Non-pigmented ciliary epithelial cell (primary cell): ENCODE data around the gene NPPB.

ENCODE experiments used
- DNase-seq: peaks from one replicate; pipeline ENCODE4 v3.0.0-alpha.2; 2010; ENCODE audit warnings: low read depth

The NPPB gene

DNA sequence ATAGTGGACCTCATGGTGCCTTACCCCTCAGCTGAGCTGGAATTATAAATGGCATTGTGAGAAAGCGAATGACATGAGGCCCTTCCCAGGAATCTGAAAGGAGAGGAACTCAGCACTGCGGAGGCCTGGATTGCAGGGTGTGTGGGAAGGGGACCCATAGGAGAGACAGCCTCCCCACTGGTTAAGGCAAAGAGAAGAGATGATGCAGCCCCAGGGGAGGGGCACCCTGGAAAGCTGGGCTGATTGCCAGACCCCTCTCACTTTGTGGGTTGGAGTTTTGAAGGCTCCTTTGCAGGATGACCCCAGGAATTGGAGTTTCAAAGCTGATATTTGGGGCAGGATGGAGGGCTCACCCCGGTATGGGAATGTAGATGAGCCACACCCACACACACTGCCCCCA is 2.0 kb downstream of the NPPB start:
- no peak for DNase-seq

DNA sequence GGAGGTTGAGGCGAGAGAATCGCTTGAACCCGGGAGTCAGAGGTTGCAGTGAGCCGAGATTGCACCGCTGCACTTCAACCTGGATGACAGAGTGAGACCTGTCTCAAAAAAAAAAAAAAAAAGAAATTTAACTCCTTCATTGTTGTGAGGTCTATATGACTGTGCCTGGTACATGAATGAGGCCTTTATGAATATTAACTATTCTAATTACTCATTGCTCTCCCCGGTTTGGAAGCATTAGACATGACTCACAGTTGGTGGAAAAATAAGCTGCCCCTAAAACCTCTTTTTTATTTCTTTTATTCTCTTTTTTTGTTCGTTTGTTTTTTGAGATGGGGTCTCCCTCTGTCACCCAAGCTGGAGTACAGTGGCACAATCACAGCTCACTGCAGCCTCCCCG is 3.3 kb downstream of the NPPB start:
- DNase-seq: no peak

DNA sequence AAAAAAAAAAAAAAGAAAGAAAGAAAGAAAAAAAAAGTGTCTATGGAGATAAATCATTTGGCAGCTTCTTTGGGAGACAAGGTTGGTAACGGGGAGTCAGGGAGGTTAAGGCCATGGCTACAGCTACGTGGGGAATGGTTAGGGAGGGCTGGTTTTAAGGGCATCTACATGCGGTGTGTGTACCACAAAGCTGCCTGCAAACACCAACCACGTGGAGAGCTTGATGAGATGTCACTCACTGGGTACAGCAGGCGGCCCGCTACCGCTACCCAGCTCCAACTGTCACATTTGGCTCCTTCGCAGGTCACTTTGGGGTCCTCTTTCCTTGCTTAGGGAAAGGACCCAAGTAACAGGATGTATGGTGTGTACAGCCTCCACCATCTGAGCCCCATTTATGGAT is 4.2 kb downstream of the NPPB start:
- DNase-seq: no peak

DNA sequence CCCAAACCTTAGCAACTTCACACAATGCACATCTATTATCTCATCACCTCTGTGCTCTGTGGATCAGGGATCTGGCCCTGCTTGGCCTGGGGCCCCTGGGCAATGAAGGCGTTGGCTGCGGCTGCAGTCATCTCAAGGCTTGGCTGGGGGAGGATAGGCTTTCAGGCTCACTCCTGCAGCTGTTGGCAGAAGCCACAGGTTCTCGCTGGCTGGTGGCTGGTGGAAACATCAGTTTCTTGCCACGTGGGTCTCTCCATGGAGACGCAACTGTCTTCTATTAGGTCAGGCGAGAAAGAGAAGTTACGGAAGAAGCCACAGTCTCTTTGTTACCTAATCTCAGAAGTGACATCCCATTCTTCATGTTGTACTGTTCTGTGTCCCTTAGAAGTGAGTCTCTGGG is 7.6 kb downstream of the NPPB start:
- DNase-seq: no peak

DNA sequence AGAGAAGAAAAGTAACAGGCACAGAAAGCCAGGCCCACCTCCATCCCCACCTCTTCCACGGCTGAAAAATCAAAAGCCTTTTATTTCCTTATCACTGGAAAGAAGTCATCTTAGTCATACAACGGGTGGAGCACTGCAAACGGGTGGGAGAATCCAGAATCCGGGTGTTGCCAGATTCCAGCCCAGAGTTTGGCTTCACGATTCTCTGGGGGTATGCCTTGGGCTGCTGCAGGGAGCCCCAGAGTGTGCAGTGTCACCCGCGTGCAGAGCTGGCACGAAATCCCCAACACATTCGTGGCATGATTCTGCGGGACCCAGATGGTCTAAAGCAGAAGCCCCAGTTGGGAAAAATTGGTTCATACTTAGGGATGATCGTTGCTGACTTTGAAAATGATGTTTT is 8.6 kb downstream of the NPPB start:
- DNase-seq: no peak

DNA sequence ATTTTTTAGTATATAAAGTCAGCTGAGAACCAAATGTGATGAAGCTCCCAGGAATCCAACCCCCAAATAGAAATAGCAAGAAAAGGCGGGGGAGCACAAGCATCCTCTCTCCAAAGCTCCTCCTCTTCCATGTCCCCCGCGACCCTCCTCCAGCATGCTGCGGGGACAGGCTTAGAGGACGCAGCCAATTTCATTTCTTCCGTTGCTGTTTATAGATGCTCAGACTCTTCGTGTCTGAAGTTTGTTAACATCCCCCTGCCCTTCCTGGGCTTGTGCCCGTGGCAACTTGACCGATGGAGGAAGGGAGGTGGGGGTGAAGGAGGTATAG is 10.4 kb downstream of the NPPB start:
- no peak for DNase-seq

DNA sequence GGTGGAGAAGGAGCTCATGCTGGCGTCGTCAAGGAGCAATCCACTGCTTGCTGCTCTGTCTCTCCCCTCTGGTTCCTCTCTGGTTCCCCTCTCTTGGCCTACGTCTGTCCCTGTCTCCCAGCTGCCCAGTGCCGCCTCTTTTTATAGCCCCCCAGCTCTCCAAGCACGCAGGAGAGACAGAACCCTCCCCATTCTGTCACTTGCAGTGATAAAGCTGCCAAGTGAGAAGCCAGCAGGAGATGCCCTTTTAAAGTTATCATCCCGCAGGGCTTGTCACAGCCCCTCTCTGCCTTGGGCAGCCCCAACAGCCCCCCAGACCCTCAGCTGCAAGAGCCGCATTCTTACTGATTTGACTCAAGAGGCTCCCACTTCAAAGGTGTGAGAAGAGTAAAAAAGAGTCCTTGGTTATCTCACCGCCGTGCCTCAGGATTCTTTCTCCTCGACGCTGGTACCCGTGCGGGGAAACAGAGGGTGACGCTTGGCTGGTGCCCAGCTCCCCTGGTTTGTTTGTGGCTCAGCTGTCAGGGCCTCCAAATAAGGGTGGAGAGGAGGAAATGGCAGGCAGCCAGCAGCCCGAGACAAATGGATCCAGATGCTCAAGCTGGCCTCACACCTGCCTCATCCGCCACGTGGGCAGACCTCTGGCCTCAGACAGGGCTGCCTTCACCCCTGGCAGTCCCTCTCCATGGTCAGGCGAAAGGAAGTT is 10.9 kb downstream of the NPPB start, which contains the start of gene NPPA:
TSS of gene NPPA (minus strand) at position 117 of the 706 bp plus-strand sequence. CDS start at position 18, 99 bp downstream.
- DNase-seq: no peak

DNA sequence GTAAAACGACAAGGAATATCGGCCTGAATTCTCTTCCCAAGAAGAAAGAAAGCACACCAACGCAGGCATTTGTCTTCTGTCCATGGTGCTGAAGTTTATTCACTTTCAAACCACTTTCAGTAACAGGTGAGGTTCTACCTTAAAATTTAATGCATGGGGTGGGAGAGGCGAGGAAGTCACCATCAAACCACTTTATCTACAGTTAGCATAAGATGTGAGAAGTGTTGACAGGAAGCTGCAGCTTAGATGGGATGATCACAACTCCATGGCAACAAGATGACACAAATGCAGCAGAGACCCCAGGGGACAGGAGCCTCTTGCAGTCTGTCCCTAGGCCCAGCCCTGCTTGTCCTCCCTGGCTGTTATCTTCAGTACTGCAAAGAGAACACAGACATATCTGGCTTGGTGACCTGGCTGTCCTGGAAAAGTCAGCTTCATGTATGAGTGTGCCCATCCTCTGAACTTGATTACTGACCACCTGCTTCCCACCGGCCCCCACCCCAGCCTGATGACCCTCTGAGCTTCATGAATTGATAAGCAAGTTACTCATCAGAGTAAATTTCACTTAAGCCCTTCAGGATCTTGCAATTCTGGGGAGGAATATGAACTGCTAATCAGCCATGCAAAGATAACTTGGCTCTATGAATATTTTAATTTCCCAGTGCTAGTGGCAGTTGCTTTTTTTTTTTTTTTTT is 13.0 kb downstream of the NPPB start:
- DNase-seq: no peak

DNA sequence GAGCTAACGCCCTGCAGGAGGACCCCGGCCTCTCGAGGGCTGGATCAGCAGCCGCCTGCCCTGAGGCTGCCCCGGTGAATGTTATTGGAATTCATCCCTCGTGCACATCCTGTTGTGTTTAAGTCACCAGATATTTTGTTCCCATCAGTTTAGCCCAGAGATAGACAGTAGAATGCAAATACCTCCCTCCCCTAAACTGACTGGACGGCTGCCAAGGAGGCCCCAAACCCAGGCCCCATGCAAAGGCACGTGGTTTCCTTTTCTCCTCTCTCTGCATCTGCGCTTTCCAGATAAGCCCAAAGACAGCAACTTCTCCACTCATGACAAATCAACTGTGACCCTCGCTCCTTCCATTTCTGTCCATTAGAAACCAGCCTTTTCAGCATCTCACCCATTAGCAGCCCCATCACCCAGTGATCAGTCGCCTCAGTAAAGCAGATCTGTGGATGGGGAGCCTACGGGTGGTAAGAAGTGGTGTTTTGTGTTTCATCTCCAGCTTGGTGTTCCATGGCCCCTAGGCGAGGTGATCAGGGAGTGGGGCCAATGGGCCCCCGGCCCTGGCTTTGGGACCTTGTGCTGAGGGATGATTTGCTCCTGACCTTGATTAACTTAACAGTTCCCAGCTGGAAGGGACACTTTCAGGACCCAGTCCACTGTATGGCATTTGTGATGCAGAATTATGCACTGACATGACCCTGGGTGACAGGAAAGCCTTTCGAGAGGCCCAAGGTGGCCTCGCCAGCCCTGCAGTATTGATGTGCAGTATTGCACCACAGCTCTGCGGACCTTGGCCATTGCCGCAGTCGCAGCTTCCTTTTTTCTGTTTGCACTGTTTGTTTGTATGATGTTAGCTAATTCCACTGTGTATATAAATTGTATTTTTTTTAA is 16.3 kb downstream of the NPPB start:
- no peak for DNase-seq

DNA sequence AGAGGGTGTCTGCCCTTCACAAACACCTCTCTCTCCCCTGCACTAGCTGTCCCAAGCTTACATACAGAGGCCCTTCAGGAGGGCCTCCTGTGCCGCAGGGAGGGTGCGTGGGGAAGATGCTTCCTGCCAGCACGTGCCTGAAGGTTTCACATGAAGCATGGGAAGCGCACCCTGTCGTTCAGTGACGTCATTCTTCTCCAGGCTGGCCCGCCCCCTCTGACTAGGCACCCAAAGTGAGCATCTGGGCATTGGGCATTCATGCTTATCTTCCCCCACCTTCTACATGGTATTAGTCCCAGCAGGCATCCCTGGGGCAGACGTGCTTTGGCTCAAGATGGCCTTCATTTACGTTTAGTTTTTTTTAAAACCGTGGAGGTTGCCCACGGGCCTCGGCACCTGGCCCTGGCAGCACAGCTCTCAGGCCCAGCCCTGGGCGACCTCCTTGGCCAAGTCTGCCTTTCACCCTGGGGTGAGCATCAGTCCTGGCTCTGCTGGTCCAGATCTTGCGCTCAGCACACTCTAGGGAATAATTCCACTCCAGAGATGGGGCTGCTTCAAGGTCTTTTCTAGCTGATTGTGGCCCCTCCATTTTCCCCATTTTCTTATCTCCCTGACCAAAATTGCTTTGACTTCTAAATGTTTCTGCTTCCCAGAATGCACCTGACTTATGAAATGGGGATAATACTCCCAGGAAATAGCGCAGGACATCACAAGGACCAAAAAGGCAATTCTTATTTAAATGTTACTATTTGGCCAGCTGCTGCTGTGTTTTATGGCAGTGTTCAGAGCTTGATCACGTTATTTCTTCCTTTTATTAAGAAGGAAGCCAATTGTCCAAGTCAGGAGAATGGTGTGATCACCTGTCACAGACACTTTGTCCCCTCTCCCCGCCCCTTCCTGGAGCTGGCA is 17.2 kb downstream of the NPPB start:
- DNase-seq: no peak

DNA sequence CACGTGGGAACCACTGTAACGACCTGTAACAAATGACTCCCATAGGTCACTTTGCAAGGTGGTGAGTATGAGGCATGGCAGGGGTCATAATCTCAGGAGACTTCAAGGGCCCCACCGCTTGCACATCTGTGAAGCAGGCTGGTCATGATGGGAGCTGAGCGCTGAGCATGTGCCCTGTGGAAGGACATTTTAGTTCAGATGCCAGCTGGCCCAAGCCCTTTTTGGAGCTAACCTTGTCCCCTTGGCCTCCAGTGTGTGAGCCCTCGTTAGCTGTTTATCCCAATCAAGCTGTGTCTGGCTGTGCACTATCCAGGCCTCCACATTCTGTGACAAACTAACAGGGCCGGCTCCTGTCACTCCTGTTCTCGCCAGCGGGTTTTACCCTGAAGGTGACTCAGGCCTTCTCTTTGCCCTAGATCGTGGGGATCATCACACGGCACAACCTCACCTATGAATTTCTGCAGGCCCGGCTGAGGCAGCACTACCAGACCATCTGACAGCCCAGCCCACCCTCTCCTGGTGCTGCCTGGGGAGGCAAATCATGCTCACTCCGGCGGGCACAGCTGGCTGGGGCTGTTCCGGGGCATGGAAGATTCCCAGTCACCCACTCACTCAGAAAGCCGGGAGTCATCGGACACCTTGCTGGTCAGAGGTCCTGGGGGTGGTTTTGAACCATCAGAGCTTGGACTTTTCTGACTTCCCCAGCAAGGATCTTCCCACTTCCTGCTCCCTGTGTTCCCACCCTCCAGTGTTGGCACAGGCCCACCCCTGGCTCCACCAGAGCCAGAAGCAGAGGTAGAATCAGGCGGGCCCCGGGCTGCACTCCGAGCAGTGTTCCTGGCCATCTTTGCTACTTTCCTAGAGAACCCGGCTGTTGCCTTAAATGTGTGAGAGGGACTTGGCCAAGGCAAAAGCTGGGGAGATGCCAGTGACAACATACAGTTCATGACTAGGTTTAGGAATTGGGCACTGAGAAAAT is 18.7 kb downstream of the NPPB start:
- no peak for DNase-seq

DNA sequence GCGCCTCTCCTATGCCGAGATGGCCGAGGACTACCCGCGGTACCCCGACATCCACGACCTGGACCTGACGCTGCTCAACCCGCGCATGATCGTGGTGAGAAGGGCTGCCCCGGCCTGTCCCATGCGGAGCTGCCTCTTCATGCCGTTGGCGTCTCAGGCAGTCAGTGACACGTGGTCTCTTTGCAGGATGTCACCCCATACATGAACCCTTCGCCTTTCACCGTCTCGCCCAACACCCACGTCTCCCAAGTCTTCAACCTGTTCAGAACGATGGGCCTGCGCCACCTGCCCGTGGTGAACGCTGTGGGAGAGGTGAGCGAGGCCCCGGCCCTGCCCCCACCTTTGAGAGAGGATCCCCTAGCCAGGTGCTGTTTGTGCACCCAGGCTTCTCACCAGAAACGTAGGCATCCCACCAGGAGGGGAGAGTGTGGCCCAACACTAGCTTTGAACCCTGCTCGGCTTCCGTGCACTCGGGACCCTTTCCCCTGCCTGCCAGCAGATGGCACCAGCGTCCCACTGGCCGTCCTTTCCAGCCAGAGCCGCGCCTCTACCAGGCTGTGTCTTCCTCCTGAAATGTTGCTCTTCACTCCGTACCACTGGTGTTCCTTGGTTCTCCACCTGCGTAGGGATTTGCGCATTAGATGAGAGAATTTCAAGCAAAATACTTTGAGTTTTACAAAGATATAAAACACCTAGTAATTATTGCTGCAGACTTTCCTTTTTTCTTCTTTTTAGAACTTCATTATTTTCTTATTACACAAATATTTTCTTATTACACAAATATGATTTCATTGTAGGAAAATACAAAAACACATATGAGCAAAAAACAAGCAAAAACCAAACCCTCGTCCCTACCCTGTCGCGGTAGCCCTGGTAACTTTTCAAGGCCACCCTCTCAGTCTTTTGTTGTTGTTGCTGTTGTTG is 20.1 kb downstream of the NPPB start:
- DNase-seq: no peak

DNA sequence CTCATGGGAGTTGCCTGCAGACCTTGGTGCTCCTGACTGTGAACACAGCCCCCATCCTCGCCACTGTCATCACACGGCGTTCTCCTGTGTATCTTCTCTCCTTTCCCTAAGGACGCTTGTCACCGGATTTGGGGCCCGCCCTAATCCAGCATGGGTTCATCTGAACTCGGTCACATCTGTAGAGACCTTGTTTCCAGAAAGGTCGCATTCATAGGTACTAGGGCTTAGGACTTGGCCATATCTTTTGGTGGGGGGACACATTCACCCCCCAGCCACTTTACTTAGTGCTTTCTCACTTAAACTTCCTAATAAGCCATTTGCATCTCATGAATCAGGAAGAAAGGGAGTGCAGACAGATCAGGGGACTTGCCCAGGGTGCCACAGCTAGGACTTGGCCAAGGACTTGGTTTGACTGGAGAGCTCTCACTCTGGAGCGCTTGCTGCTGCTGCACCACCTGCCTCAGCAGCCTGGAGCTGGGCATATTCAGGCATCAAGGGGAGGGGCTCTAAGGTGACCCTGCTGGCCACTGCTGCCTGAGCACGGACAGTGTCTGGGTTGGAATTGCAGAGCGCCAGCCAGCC is 20.9 kb downstream of the NPPB start:
- no peak for DNase-seq

DNA sequence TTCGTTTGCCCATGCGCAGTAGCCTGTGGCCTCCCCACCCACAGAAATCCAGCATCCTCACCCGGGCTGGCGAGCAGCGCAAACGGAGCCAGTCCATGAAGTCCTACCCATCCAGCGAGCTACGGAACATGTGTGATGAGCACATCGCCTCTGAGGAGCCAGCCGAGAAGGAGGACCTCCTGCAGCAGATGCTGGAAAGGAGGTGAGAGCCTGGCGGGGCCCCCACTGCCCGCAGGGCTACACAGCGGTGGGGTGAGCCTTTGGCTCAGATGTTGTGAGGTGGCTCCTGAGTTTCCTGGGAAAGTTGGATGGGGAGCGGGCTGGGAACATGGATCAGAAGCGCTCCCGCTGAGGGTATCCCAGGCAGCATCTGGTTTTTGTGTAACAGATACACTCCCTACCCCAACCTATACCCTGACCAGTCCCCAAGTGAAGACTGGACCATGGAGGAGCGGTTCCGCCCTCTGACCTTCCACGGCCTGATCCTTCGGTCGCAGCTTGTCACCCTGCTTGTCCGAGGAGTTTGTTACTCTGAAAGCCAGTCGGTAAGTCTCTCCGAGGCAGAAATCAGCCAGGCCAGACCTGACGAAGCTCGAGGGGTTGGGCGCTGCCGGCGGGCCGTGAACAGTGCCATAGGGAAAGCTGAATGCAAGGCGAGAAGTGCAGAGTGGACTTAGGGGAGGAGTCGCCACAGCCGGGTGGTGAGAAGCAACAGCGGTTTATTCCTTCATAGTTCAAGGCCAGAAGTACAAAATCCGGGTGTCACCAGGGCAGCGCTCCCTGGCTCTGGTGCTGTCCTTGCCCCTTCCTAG is 21.6 kb downstream of the NPPB start:
- DNase-seq: no peak

DNA sequence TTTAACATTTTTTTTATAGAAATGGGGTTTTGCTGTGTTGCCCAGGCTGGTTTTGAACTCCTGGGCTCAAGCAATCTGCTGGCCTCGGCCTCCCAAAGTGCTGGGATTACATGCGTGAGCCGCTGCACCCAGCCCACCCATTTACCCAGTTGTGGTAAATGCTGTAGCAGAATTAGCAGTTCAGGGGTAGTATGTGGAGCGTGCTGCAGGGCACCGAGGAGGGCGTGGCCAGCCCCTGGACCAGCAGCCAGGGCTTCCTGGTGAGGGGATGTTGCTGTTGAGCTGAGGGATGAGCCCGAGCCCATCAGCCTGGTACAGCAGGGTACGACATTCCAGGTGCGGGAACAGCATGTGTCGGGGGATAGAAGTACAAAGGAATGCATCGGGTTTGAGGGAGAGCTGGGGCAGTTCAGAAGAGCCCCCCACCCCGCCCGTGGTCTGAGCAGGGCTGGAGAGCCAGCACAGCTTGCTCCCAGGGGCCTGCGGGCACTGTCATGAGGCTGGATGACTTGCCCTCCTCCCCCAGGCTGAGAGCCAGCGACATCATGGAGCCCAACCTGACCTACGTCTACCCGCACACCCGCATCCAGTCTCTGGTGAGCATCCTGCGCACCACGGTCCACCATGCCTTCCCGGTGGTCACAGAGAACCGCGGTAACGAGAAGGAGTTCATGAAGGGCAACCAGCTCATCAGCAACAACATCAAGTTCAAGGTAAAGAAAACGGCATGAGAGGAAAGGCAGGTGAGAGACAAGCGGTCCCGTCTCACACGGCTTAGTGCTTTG is 23.1 kb downstream of the NPPB start:
- no peak for DNase-seq

DNA sequence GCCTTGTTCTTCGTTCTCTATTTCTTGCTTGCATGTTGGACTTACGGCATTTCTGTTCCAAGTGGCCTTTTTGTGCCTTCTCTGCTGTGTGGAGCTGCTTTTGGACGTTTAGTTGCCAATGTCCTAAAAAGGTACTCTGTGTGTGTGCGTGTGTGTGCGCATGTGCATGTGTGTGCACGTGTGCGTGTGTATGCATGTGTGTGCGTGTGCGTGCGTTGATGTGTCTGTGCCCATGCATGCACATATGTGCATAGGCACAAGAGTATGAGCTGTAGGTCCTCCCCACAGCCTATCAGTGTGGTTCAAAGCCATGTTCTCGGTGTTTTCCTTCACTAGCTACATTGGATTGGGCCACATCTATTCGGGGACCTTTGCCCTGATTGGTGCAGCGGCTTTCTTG is 24.8 kb downstream of the NPPB start:
- no peak for DNase-seq

DNA sequence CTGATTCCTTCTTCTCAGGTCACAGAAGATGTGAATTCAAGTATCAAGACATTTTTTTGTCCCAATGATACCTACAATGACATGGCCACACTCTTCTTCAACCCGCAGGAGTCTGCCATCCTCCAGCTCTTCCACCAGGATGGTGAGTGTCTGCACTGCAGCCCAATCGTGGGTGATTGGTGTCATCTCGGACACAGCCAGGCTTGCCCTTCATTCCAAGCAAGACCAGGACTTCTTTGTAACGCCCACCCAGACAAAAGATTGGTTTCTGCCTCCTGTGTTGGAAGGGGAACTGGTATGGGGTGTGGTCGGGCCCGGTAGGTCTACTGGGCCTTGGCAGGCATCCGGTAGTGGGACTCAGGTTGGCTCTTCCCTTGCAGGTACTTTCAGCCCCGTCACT is 25.2 kb downstream of the NPPB start:
- DNase-seq: no peak
